Measurements from ENCODE around the gene PUM1. TPM values are rescaled to one million over a fixed set of nuclear protein-coding genes. Genes with fewer than 3 reads are reported as not detected.

The PUM1 gene
- total RNA-seq, 6 experiments from 2014 or later: 30.9 to 51.6 (median 42.0) TPM

DNA sequence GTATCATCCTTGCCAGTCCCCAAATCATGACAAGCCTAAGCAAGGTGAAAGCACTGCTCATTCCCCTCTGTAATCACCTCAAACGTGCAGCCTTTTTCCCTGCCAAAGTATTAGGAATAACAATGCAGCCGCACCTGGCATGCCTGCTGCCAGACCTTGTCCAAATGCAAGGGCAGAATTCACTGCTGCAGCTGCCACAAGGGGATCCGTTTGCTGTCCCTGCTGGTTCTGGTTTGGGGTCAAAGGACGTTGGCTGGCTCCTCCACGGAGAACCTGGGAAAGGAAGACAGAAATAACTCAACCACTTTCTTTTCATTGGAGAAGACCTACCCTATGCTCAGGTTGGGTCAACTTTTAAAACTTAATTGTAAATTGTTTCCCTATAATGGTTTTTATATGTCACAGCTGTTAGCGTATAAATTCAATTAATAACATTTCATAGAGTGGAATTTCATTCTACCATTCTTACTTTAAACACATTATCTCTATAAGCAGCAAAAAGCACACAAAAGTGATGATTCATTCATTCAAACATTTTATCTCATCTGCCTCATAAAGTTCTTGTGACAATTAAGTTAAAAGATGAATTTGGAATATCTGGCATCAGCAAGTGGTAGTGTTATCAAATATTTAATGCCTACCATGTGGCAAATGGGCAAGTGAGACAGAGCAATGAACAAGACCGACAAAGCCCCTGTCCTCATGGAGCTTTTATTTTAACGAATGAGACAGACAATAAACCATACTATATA is 97.1 kb downstream of the PUM1 start:
- intact Hi-C loops (cut with DNase I): no loop called here
- 57% methylated on average over 7 of the region's 8 CpGs for WGBS (ENCODE audit: insufficient coverage, low coverage, low lambda C conversion rate, missing lambda C conversion rate)
- Histone ChIP-seq H3K9me3 (no peaks in the 10 kb centered on the region), H3K27ac (no peak overlapping the region), H3K27me3 (no peaks in the 10 kb centered on the region), H3K4me3 (no peak overlapping the region), H3K4me1 (peaks cover 0 to 10% (median 0%) of the 10 kb centered on the region in 4 donors), H3K36me3 (peaks cover 8 to 44% (median 25%) of the 10 kb centered on the region in 4 donors)
- peak in 2 of 3 donors; percentile 65 to 67 for DNase-seq
- ATAC-seq: peak in 3 of 4 donors; percentile 51 to 83 (median 72)
- no peak for TF ChIP-seq POLR2A (IDR thresholded peaks at IDR 0.05)
- TF ChIP-seq, protein P1, sequence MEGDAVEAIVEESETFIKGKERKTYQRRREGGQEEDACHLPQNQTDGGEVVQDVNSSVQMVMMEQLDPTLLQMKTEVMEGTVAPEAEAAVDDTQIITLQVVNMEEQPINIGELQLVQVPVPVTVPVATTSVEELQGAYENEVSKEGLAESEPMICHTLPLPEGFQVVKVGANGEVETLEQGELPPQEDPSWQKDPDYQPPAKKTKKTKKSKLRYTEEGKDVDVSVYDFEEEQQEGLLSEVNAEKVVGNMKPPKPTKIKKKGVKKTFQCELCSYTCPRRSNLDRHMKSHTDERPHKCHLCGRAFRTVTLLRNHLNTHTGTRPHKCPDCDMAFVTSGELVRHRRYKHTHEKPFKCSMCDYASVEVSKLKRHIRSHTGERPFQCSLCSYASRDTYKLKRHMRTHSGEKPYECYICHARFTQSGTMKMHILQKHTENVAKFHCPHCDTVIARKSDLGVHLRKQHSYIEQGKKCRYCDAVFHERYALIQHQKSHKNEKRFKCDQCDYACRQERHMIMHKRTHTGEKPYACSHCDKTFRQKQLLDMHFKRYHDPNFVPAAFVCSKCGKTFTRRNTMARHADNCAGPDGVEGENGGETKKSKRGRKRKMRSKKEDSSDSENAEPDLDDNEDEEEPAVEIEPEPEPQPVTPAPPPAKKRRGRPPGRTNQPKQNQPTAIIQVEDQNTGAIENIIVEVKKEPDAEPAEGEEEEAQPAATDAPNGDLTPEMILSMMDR (IDR thresholded peaks at IDR 0.05): no peak

DNA sequence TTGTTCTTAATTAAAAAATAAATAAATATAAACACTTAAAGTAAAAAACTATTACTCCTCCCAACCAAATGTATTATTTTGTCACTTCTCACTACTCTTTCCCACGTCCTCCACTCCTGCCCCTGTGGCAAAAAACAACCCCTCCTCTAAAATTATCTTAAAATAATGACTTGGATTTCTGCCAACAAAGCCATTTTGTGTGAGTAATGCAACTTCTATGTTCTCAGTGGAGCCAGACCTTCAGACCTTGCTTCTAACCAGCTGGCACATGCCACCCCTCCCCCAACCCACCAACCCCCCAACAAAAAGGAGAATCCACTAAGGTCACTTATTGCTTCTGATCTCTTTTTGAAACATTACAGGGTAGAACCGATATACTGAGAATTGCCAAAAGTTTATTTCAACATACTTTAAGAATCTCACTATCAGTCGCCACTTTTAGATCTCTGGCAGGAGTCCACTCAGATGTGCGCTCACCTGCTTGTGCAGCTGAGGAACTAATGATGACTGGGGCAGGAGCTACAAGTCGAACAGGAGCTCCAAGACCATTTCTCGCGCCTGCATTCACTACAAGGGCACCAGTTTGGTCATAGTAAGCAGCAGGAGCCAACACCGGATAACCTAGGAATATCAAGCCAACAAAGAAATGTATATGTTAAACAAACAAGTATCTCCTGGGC is 98.7 kb downstream of the PUM1 start:
- DNase-seq (no peak), ATAC-seq (peak in 1 of 4 donors; percentile 25)
- Histone ChIP-seq H3K9me3 (no peaks in the 10 kb centered on the region), H3K4me3 (no peak overlapping the region), H3K27me3 (no peaks in the 10 kb centered on the region), H3K36me3 (peaks cover 8 to 58% (median 31%) of the 10 kb centered on the region in 4 donors), H3K27ac (no peak overlapping the region), H3K4me1 (peaks cover 0 to 15% (median 0%) of the 10 kb centered on the region in 4 donors)
- TF ChIP-seq, protein P1 (IDR thresholded peaks at IDR 0.05): no peak
- TF ChIP-seq POLR2A (IDR thresholded peaks at IDR 0.05): no peak
- 84% methylated on average over 7 of the region's 8 CpGs for WGBS (ENCODE audit: insufficient coverage, low coverage, low lambda C conversion rate, missing lambda C conversion rate)
- intact Hi-C loops (cut with DNase I): no loop called here

DNA sequence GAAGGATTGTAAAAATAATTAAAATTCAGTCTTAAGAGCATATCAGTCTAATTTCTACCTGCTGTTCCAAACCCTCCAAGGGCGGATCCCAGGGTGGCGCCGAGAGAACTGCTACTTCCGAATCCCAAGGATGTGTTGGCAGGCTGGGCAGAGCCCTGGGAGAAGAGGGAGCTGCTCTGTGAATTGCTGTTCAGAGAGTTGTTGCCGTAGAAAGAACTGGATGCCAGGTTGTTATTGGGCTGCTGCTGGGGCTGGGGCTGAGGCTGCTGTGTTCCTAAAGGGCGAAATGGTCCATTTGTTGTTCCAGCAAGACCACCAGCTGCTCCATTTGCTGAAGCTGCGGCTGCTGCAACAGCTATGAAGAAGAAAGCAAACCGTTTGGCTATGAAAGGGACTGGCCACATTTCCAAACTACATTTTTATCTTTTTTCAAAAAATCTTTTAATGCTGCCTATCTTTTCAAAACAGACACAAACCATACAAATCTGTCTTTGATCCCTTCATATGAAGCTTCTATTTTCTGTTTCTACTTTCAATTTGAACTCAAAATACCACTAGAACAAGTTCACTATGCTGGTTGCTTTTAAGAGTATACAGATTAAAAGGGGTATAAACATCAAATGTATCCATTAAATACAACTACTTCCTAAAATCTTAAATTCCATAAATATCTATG is 99.5 kb downstream of the PUM1 start:
- Histone ChIP-seq H3K36me3 (peaks cover 8 to 62% (median 32%) of the 10 kb centered on the region in 4 donors), H3K27ac (no peak overlapping the region), H3K27me3 (no peaks in the 10 kb centered on the region), H3K9me3 (no peaks in the 10 kb centered on the region), H3K4me1 (peaks cover 0 to 15% (median 0%) of the 10 kb centered on the region in 4 donors), H3K4me3 (no peak overlapping the region)
- 88% methylated on average over 5 of the region's 8 CpGs for WGBS (ENCODE audit: insufficient coverage, low coverage, low lambda C conversion rate, missing lambda C conversion rate)
- no peak for TF ChIP-seq POLR2A (IDR thresholded peaks at IDR 0.05)
- TF ChIP-seq, protein P1 (IDR thresholded peaks at IDR 0.05): no peak
- intact Hi-C loops (cut with DNase I): no loop called here
- DNase-seq (no peak), ATAC-seq (no peak)

DNA sequence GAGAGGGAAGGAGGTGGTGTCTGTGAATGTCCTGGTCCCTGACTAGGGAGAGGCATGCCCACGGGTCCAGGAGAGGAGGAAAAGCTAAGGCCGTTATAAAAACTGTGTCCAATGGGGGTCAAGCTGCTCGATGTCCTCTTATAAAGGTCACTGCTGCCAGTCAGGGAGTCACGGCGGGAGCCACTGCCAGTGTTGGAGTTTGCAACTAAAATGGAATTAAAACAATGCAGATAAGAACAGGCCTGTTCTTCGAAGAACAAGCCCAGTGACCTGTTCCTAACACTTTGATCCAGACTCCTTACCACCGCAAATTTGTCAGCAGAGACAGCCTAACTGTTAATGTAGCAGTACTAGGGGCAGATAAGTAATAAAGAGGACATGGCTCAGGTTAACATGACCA is 100.8 kb downstream of the PUM1 start:
- WGBS (ENCODE audit: insufficient coverage, low coverage, low lambda C conversion rate, missing lambda C conversion rate): 60% methylated on average over 6 of the region's 7 CpGs
- Histone ChIP-seq H3K4me3 (no peak overlapping the region), H3K36me3 (peaks cover 8 to 62% (median 30%) of the 10 kb centered on the region in 4 donors), H3K4me1 (peaks cover 0 to 15% (median 0%) of the 10 kb centered on the region in 4 donors), H3K9me3 (no peaks in the 10 kb centered on the region), H3K27ac (no peak overlapping the region), H3K27me3 (no peaks in the 10 kb centered on the region)
- ATAC-seq (no peak), DNase-seq (no peak)
- intact Hi-C loops (cut with DNase I): no loop called here
- TF ChIP-seq, protein P1 (IDR thresholded peaks at IDR 0.05): no peak
- TF ChIP-seq POLR2A (IDR thresholded peaks at IDR 0.05): no peak

Data from right lobe of liver (tissue), 6 donors.